ENCODE data around the gene BOK. TPM values are rescaled to one million over a fixed set of nuclear protein-coding genes. Genes with fewer than 3 reads are reported as not detected.
A peak's percentile ranks its signal among the peaks of the same experiment; 100 is the strongest.

Gene BOK
- total RNA-seq, 1 donor from 2014 or later = not detected

GRCh38 chr2:241608881-241609280, 50.3 kb downstream of the BOK start:
- ATAC-seq (ENCODE audit: low read depth) (no peak), DNase-seq (no peak)
- intact Hi-C loops (cut with micrococcal nuclease) = no loop called here
- Mint-ChIP-seq H3K9me3 (no peaks in the 10 kb centered on the region), H3K27me3 (no peaks in the 10 kb centered on the region), H3K27ac (no peak overlapping the region), H3K4me1 (peaks cover 15% of the 10 kb centered on the region), H3K4me3 (peak overlapping the region; percentile 66), H3K36me3 (ENCODE audit: low read depth) (peaks cover 12% of the 10 kb centered on the region)
- POLR2A ChIA-PET = interaction anchor here (1.4 to 1.9 kb wide), 2 partner anchors 29 to 294 kb away, joined by 3 to 4 read pairs; partner anchors contain the start of genes ATG4B and HDLBP
- TF ChIP-seq CTCF (IDR thresholded peaks at IDR 0.05) = no peak
- CTCF ChIA-PET = no interaction called here

DNA sequence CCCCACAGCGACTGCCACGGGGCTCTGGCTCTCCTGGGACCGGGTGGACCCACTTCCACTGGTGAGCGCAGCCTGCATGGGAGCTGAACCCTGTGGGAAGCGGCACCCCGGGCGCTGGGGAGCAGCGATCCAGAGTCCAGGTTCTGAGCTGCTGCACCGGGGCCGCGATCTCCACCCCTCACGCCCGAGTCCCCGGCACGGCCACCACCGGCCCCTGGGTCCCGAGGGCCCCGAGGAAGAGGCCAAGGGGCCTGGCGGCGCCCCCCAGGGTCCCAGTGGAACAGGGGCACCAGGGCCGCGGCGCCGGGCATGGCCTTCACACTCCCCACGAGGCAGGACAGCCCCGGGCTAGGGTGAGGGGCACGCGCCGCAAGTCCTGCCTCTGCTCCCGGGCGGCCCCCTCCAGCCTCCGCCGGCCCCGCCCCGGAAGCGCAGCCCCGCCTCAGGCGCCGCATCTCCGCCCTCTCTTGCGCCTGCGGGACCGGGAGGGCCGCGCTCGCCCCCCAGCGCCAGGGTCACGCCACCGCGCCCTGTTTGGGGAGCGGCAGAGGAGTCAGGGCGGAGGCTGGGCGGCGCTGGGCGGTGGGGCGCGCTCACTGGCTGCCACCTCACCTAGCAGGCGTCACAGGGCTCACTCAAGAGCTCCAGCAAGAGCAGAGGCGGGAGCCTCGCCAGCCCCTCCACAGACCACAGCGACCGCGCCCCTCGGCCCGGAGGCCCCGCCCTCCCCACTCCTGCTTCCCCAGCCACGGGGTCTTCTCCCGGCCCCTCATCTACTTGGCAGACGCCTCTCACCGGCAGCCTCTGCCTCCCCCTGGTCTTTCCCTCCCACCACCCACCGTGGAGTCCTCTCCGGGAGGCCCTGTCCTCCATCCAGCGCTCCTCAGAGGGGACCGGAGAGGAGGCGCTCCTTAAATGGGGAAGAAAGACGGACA, 51.6 kb downstream of the BOK start:
- ATAC-seq (ENCODE audit: low read depth) (peak; percentile 99), DNase-seq (peak; percentile 92)
- Mint-ChIP-seq H3K4me1 (peaks cover 15% of the 10 kb centered on the region), H3K36me3 (ENCODE audit: low read depth) (peaks cover 6% of the 10 kb centered on the region), H3K4me3 (peak overlapping the region; percentile 66), H3K27ac (peak overlapping the region; percentile 53), H3K27me3 (no peaks in the 10 kb centered on the region), H3K9me3 (no peaks in the 10 kb centered on the region)
- intact Hi-C loops (cut with micrococcal nuclease) = loop anchor here (1.0 to 10.0 kb wide), 8 partner anchors 101 to 1045 kb away; partner anchors contain the start of genes DUSP28, FARP2, HDLBP and PPP1R7
- POLR2A ChIA-PET = interaction anchor here (0.6 to 1.9 kb wide), 7 partner anchors 20 to 312 kb away, joined by 3 to 5 read pairs (median 3); partner anchors contain the start of genes ATG4B, DTYMK, HDLBP and THAP4
- TF ChIP-seq CTCF (IDR thresholded peaks at IDR 0.05) = no peak
- CTCF ChIA-PET = no interaction called here

DNA sequence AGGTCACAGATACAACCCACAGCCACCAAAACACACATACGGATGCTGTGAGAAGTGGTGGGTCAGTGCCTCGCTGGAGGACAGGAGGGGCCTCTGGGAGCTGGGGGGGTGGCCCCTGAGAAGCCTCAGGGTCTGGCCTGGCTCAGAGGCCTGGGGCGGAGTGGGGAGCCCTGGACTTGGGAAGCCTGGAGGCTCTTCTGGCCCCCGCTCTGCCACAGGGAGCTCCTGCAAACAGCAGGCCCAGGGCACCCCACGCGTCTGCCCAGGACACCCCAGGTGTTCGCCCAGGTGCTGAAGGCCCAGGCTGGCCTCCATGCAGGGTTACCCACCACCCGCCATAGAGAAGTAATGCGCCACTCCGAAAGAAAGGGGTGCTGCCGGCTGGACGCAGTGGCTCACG, 52.5 kb downstream of the BOK start:
- peaks cover 3% of the 10 kb centered on the region for H3K36me3 Mint-ChIP-seq (ENCODE audit: low read depth)
- H3K4me1 Mint-ChIP-seq = peaks cover 17% of the 10 kb centered on the region
- H3K27ac Mint-ChIP-seq = no peak overlapping the region
- H3K4me3 Mint-ChIP-seq = peak overlapping the region; percentile 61
- no peak for TF ChIP-seq CTCF (IDR thresholded peaks at IDR 0.05)
- H3K9me3 Mint-ChIP-seq = no peaks in the 10 kb centered on the region
- intact Hi-C loops (cut with micrococcal nuclease) = loop anchor here (2.0 to 10.0 kb wide), 6 partner anchors 102 to 1046 kb away; partner anchors contain the start of genes DUSP28, FARP2, PPP1R7 and RNPEPL1
- CTCF ChIA-PET = no interaction called here
- no peaks in the 10 kb centered on the region for H3K27me3 Mint-ChIP-seq
- DNase-seq (no peak), ATAC-seq (ENCODE audit: low read depth) (no peak)
- POLR2A ChIA-PET = interaction anchor here (0.7 kb wide), 2 partner anchors 26 to 230 kb away, joined by 3 to 9 read pairs; partner anchors contain the start of genes ATG4B and THAP4

DNA sequence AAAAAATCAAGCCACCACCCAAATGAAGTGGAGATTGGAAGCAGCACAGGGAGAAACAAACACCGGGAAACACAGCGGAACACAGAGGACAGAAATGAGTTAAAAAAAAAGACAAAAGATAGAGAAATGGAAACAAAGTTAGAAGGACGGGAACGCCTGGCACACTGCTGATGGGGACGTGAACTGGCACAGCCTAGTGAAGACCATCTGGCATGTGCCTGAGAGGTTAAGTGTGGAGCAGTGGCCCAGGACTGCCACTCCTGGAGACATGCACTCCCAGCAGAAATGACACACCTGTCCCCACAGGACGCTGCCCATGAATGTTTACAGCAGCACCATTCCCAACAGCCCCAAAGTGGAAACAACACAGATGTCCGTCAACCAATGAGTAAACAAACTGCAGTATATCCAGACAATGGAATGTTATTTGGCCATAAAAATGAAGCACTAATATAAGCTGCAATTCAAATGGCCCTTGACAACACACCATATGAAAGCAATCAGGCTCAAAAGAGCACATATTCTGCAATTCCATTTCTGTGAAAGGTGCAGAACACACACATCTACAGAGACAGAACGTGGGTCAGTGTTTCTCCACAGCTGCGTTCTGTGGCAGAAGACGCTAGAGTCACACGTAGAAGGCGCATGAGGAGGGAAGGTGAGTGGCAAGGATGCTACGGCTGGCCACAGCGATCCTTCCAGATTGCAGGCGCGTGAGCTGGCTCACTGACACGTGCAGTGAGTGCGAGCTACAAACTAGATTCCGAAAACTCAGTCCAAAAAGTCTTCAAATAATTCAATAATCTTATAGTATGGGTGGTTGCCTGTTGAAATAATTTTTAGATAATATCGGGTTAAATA, 53.8 kb downstream of the BOK start:
- DNase-seq = no peak
- Mint-ChIP-seq H3K9me3 (no peaks in the 10 kb centered on the region), H3K4me3 (no peak overlapping the region), H3K4me1 (peaks cover 26% of the 10 kb centered on the region), H3K27ac (no peak overlapping the region), H3K36me3 (ENCODE audit: low read depth) (peaks cover 1% of the 10 kb centered on the region), H3K27me3 (no peaks in the 10 kb centered on the region)
- ChIA-PET CTCF (no interaction called here), POLR2A (no interaction called here)
- no peak for TF ChIP-seq CTCF (IDR thresholded peaks at IDR 0.05)
- ATAC-seq (ENCODE audit: low read depth) = no peak
- intact Hi-C loops (cut with micrococcal nuclease) = loop anchor here (5.0 to 10.0 kb wide), 5 partner anchors 255 to 1048 kb away; partner anchors contain the start of genes DUSP28, FARP2, PPP1R7 and RNPEPL1
